ENCODE results near the gene IRF2BP2.

IRF2BP2 gene

DNA sequence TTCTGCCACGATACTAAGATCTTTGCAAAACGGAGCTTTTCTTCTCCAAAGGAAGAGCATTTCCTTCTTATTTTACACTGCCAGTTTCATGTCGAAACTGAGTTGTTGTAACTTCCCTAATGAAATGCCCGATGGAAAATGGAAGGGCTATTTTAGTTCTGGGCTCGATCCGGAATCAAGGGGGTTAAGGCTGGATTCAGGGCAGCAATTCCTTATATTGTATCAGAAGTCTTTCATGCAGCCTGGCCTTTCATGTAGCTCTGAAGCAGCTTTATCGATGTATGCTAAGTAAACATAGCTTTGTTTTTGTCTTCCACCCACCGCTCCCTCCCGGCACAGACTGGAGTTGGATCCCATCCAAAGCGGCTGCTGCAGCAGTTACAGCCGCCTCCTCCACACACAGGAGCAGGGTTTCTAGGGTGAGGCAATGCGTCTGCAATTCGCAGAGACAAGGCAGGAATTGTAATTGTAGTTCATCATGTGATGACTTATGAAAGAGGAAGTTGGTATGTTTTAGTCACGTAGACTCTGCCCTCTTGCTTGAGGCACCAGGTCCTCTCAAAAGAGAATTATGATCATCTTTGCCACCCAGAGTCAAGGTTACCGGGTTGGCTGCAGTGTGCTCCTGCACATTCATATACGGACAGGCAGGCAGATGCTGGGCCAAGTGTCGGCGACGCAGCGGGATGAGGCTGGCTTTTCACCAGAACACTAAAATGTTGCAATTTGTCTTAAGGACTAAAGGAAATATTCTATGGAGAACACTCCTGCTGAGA lies 2.6 kb upstream of the IRF2BP2 start:
- peak; percentile 86 for DNase-seq

DNA sequence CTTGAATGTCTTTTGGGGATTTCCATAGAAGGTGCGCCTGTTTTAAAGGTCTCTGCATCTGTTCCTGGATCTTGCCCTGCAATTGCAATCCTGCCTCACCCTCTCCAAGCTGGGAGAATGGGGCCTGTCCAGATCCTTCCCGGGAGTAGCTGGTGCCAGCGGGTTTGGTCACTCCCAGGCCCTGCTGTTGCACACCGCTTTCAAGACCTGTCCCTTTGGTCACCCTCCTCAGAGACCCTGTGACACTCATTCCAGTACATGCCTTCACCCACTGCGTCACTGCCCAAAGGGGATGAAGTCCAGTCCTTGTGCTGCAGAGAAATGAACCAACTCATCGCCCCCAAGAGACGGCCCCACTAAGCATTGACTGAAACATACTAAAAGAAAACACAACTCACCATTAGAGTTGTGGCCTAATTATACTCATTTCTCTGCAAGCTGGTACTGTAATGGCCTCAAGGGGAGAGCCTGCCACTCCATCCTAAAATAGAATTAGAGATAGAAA lies 1.9 kb upstream of the IRF2BP2 start:
- no peak for DNase-seq

DNA sequence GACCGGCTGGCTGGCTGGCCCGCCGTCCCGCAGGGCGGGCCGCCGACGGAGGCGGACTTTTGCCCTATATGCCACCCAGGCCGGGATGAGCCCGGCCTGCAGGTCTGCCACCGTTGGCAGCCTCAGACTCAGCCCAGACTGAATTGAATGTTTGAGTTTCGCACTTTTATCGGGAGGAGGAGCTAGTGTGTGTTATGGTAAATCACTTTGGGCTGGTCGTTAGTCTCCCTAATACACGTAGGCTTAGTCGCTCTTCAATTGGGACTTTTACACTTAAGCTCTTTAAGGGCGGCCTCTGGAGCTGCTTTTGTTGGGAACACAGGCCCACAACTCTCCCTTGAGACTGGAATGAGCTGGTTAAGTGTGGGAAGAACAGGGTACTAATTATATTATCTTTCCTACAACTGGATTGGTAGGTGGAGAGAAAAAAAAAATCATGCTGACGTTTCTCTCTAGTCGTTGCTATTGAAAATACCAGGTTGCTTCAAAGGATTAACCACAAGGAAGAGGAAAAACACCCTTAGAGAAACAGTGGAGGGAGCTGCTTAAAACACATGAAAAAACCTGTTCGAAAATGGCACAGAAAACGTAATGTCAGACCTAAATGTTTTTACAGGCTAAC lies 1.4 kb upstream of the IRF2BP2 start:
- DNase-seq: peak; percentile 80

DNA sequence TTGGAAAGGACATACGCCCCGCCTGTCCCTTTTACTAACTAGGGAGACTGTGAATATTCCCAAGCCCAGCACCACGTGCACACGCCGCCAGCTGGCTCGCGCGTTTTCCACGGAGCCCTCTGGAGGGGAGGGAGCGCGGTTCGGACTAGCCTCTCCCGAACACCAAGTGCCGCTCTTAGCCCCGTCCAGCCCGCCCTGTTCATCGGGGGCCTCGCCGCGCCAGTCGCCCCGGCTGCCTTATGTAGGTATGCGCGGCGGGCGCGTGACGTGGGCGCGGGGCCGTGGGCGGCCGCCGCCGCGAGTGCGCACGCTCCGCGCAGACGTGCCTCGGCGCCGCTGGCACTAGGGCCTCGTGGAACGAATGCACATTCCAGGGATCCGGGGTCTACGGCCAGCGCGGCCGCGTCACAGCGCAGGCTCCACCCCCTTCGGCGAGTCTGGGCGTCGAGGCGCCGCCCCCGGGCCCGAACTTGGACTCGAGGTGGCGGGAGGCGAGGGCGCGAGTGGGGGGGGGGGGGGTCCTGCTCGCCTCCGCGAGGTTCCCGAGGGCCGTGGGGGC lies 767 bp upstream of the IRF2BP2 start:
- peak; percentile 91 for DNase-seq

DNA sequence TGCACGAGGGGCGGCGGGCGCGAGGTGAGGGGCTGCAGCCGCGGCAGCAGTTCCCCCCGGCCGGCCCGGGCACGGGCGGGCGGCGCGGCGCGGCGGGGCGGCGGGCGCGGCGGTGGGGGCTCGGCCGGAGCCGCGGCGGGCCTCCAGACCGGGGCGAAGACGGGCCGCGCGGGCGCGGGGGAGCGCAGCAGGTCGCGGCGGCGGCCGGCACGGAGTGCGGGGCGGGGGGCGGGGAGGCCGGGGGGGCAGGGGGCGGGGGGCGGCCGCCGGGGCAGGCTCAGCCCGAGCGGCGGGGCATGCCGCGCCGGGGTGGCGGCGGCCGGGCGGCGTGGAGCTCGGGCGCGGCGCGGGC lies 311 bp downstream of the IRF2BP2 start:
- DNase-seq: no peak

DNA sequence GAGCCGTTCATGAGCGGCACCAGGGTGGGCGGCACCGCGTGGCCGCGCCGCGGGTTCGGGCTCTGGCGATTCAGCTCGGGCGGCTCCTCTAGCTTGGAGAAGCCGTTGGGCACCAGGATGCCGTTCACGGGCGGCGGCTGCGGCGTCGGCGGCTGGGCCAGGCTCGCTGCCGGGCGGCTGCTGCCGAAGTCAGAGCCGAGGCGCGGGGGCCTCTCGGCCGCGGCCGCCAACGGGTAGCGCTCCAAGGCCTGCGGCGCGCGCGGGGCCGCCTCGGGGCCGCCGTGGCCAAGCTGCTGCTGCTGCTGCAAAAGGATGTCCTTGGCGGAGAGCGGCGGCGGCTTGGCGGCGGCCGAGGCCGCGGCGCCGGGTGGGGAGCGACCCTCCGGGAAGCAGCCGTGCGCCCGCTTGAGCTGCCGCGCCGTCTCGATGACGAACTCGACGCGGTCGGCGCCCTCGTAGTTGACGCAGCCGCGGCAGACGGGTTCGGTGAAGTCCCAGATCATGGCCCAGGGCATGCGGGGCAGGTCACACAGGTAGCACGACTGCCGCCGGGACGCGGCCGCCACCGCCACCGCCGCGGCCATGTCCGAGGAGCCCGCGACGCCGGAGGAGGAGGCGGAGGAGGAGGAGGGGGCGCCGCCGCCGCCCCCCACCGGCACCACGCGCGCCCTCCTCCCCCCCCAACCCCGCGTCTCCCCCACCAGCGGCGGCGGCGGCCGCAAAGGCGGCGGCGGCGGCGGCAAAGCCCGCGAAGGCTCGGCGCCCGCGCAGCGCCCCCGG lies 877 bp downstream of the IRF2BP2 start:
- peak; percentile 34 for DNase-seq

DNA sequence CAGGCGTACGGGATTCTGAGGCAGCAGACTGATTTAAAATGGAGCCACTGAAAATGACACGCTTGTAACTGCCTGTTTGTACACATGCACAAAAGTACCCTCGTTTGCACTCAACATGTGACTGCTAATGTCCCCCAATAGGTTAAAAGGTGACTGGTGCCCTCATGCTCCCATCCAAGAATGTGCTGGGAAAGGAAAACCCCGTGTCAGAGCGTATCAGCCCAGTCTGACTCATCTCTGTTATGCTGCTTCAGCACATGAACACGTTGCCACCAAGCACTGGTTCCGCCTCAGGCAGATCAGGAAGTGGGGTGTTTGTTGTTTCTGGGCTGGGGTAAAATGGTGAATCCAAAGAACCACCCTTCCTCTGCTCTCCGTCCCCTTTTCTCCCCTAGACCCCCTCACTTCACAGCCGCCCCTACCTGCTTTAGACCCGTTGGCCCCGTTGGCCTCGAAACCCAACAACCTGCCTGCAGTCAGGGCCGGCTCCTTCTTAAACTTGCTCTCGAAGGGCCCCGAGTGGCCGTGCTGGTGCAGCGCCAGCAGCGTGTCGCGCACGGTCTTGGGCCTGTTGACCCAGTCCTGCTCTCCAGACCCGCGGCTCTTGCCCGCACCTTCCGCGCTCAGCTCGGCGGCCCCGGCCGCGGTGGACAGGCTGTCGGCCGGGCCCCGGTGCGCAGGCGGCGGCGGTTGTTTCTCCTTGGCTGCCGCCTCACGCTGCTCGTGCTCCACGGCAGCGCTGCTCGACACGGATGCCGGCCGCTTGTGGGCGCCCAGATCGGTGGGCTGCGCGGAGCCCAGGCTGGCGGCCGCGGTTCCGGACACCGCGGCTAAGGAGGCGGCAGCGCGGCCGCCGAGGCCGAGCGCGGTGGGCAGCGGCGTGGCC lies 1.7 kb downstream of the IRF2BP2 start:
- peak; percentile 33 for DNase-seq

DNA sequence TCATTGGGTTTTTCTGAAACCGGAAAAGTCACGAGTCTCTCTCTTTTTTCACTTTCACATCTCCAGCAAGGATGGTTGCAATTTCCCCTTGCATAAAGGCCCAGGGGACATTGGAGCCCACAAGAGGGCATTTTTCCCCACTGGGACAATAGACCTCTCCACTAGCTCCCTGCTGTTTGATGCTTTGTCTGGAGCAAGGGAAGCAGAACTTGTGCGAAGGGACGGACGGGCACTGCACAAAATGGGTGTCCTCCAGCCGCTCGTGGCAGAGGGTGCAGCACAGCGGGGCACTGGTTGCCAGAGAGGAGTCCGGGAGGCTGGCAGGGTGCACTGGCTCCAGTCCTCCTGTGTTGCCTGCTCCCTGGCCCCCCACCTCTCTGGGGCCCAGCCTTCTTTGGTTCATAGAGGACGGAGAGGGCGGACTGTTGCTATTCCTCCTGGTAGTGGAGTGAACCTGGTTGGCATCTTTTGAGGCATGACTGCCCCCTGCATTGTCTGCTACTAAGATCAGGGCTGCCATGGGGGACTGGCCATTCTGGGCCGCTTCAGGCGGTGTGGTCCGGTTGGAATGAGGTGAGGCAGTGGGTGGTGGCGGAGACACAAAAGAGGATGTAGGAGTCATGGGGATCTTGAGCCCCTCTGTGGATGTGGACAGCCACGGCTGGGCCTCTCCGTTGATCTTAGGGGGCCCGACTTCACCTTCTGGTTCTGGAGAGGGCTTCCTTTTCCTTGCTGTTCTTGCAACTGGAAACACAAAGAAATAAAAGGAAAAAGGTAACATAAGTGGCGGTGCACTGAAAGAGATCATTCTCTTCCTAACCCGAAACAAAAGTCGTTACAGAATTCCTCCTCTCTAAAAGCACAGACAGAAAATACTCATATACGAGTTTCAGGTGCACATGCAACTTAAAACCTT lies 2.6 kb downstream of the IRF2BP2 start:
- peak; percentile 58 for DNase-seq

DNA sequence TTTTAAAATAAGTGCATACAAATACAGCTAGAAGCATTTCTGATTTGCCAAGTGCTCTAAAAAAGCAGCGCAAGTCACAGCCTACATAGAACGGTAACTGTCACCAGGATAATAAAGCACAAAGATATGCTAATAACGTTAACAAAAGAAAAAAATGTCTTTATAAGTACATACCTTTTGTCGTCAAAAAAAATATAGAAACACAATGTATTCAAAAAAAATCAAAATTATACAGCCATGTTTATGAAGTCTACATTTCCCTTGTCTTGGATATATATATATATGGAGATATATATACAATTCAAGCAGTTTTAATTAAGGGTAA lies 3.2 kb downstream of the IRF2BP2 start:
- no peak for DNase-seq

DNA sequence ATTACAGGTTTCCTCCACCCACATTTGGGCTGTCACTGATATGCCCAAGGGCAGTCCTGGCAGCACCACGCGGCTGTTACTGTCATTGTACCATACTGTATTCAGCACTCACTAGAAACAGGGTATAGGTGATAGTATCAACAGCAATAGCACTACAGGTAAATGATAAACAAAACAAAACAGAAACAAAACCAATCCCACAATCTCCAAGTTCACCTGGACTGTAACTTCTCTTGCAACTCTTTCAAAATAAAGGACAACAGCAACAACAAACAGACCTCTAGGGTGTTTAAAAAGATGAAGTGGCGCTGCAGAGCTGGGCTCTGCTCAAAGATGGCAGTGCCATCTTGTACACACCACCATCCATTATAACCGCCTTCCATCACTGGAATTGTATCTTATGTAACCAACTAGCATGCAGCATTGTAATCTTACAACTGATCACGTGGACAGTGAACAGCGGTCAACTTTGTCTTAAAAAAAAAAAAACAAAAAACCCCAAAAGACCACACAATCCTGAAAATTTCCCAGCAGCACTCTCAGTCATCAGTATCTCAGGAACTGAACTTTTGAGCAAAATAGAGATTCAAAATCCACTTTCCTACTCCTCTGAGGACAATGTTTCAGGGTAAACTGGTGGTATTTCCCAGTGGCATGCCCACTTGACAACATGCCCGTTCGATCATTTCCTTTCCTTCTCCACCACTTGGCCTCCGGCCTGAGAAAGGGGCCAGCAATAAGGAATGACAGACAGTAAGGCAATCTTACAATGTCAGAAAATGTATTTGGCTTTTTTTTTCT lies 3.8 kb downstream of the IRF2BP2 start:
- peak; percentile 56 for DNase-seq

DNA sequence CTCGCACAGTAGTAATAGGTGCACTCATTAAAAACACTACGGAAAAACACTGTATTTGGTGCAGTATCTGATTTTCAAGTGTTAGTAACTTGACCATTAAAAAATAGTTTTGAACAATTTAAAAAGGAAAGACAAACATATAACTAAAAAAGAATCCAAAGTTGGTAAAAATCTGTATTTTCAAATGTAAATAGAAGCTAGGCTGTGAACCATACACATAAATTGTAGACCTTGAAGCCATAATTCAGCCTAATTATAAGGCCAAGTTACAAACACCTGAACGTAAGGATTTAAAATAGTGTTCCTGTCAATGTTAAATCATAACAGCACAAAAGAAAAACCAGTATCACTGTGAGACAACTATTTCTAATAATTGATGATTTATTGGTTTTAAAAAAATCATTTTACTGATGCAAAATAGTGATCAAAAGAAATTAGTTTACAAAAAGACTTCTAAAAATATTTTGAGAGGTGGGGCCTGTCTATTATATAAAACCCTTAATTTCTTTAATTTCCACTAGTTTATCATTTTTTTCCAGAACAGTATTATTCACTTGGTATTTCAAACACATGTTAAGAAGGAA lies 4.5 kb downstream of the IRF2BP2 start:
- no peak for DNase-seq

DNA sequence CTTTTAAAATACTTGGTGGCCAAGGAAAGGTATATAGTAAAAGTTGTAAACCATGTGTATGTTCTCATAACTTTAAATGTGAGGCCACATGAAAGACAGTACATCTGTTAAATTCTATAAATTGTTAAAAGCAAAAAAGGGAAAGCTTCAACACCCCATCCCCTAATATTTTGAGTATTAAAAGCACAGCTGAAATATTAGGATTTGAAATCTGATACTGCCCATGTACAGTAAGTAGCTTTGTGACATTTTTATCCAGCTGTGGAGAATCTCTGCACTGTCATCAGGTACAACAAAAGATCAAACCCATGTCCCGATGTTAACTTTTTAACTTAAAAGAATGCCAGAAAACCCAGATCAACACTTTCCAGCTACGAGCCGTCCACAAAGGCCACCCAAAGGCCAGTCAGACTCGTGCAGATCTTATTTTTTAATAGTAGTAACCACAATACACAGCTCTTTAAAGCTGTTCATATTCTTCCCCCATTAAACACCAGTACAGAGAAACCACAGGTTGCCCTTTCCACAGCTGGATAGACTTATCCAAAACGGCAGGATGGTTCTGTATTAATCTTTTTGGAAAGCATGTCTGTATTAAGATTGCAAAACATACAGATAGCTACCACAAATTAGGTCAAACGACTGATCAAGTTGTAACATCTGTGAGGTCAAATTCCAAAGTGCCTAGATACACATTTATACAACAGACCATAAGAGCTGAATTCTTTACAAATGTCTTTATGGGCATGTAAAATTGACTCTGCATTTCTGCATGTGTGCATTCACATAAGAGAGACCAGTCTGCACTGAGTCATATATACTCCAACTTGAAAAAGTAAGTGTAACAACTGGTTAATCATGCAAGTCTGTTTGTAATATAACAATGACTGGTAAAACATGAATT lies 5.2 kb downstream of the IRF2BP2 start:
- DNase-seq: no peak

DNA sequence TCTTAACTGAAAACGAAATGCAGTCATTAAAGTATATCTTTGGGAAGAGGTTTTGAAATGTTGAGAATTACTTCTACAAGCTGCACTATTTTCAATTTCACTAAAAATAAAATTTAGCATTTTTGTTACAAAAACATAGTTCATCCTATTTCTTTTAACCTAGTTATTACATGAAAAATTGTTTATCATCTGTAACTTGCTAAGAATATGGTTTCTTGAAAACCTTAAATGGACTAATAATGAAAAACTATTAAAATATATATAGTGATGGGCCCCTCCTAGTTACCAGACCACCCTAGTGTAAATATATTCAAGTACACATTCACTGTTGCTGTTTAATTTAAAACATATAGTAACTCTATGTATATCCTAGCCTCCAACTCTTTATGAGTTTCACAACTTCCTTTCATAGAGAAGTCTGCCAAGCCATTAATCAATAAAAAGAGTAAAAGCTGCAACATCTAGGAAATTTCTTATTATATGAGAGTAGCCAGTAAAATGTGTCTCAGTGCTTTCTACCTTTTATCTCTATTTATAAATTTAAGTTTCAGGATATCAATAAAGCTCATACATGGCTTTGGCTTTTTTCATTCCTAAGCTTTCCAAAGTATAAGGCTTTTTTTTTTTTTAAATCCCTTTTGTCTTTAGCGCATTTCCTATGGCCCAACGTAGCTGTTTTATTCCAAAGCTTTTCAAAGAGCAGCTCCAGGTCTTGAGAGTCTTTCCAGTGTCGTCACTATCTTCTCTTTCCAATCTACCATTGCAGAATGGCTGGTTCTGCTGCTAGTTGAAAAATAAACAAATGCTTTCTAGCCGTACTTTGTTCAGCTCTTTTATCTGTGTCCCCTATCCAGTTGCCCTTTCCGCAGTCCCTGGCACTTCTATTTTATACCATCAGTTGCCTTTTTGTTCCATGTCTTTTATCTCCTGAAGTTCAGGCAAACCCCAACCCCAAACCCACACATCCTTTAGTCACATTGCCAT lies 6.5 kb downstream of the IRF2BP2 start:
- DNase-seq: no peak

DNA sequence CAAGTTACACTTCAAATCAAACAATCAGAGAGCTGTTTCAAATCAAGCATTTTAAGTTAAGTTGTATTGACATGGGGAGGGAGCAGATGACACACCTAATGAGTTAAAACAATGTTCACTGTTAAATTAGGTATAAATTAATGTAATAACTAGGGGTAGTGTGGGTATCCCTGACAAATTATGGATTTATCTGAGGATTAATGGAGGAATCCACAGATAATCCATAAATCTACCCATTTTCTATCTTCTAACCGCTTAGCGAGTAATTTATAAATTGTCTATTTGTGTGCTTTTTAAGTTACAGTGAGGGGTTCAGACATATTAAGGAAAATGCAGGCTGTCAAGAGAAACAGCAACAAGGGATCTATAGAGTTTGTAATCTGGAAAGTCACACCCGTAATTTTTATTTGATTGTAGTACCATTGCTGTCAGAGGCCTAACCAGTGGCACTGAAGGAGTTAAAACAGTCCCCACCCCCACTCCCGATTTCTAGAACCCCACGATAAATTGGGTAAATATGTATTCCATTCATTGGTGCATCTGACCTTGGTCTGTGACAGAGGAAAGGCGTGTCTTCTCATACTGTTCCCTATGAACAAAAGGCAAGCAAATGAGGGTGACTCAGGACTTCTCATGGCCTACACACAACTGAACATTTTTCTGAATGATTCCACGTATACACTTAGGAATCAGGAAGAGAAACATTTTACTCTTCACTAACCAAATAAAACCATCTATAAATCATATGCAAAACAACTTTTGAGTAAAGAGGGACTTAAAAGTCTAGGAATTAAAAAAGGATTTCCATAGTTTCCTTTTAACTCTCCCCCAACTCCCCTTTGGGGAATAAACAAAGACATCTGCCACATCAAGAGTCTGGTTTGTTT lies 7.4 kb downstream of the IRF2BP2 start:
- peak; percentile 72 for DNase-seq

DNA sequence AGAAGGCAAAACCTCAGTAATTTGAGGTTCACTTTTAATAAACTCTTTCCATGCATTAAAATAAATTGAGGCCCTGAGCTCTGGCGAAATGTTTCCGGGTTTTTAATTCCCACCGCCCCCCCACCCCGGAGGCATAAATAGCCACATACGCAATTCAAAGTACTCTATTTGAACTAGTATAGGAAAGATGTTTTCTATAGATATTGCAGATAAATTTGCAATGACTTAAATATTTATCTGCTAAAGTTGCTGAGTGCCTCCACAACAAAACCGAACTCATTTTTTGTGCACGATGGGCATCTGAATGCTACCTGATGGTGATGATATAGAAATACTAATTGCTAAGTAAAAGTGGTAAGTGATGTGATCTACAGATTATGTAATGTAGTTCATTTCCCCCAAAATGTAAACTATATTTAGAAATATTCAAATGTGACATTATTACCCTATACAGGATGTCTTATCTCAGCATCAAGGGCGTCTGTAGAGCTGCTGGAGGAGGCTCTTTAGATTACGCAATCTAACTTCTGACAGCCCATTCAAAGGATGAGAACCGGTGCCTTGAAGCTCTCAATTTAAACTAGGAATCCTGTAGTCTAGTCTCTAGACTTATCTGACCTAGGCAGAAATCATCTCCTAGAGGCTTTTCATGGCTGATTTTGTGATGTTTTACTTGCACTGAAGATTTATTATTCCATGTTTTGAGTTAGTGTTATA lies 8.5 kb downstream of the IRF2BP2 start:
- DNase-seq: no peak

All from NCI-H2171 (cell line).